ENCODE measurements around the gene CACNG7. TPM values are rescaled to one million over a fixed set of nuclear protein-coding genes. Genes with fewer than 3 reads are reported as not detected.

CACNG7 gene
- total and polyA plus RNA-seq, 4 donors = not detected

DNA sequence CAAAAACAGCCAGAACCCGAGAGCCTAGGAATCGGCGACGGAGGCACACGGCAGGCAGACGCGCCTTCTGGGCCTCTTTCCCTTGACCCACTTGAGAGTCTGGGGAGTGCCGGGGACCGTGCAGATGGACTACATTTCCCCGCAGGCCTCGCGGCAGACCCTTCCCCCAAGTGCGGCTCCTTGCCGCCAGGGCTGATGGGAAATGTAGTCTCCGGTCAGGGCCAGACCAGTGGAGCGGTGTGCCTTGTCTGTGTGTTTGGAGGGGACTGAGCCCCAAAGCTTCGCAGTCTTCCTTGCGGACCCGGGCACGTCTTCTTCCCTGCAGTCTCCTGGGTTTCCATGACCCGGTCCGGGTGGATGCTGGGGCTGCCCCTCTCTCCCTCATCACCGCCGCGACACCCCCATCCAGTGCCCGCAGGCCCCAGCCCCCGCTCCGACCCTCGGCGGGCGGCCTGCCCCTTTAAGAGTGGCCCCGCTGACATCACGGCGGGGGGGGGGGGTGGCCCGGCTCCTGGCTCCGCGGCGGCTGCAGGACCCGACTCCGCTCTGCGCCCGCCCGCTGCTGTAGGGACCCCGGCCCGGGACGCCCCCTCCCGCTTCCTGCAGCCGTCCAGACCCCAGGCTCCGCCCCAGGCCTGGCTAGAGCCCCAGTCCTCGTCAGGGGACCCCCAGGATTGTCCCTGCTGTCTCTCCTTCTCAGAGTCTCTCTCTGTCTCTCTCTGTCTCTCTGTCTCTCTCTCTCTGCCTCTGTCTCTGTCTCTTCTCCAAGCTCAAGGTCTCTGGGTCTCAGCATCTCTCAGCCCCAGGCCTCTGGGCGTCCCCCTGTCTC is 758 bp upstream of the CACNG7 start (continued):
- TF ChIP-seq CTCF (IDR thresholded peaks at IDR 0.05; ENCODE audit: low read depth, low read length, missing input control) (no peak), SP1 (IDR thresholded peaks at IDR 0.05) (no peak), GABPA (IDR thresholded peaks at IDR 0.05 in 1 of 2, conservative IDR thresholded peaks at IDR 0.05 in 1 of 2) (no peak), MAX (IDR thresholded peaks at IDR 0.05) (no peak), TAF1 (conservative IDR thresholded peaks at IDR 0.05) (no peak), RAD21 (IDR thresholded peaks at IDR 0.05) (no peak), RXRA (IDR thresholded peaks at IDR 0.05) (no peak)

GRCh38 chr19:53909471-53910169 is 542 bp downstream of the CACNG7 start:
- peaks cover 6 to 21% (median 9%) of the 10 kb centered on the region in 4 donors for H3K27me3 ChIP-seq (ENCODE audit: control insufficient read depth in 4 of 4, insufficient read depth in 4 of 4, low read length in 3 of 4)
- 3% methylated on average over 47 of the region's 47 CpGs for WGBS
- H3K36me3 ChIP-seq (ENCODE audit: control insufficient read depth in 4 of 4, insufficient read depth in 3 of 4, low read depth in 1 of 4, low read length in 3 of 4) = no peaks in the 10 kb centered on the region
- no peaks in the 10 kb centered on the region for H3K4me1 ChIP-seq (ENCODE audit: control insufficient read depth in 4 of 4, insufficient read depth in 4 of 4, low read length in 3 of 4)
- H3K9me3 ChIP-seq (ENCODE audit: control insufficient read depth in 4 of 4, low read length in 3 of 4) = no peaks in the 10 kb centered on the region
- peak overlapping the region in 1 of 3 donors; percentile 3 for H3K4me3 ChIP-seq (ENCODE audit: low read depth in 1 of 3, low read length in 3 of 3)
- H3K9ac ChIP-seq (ENCODE audit: low read depth in 1 of 2, low read length in 2 of 2) = no peak overlapping the region
- no peak for DNase-seq (ENCODE audit: low spot score)
- H3K27ac ChIP-seq (ENCODE audit: low read depth in 1 of 2, low read length in 2 of 2) = no peak overlapping the region
- no peak for TF ChIP-seq FOXA1 (IDR thresholded peaks at IDR 0.05)
- no peak for TF ChIP-seq EGR1 (IDR thresholded peaks at IDR 0.05; ENCODE audit: low read depth in 2 of 2)
- no peak for TF ChIP-seq SP1 (IDR thresholded peaks at IDR 0.05)
- TF ChIP-seq, protein P1, sequence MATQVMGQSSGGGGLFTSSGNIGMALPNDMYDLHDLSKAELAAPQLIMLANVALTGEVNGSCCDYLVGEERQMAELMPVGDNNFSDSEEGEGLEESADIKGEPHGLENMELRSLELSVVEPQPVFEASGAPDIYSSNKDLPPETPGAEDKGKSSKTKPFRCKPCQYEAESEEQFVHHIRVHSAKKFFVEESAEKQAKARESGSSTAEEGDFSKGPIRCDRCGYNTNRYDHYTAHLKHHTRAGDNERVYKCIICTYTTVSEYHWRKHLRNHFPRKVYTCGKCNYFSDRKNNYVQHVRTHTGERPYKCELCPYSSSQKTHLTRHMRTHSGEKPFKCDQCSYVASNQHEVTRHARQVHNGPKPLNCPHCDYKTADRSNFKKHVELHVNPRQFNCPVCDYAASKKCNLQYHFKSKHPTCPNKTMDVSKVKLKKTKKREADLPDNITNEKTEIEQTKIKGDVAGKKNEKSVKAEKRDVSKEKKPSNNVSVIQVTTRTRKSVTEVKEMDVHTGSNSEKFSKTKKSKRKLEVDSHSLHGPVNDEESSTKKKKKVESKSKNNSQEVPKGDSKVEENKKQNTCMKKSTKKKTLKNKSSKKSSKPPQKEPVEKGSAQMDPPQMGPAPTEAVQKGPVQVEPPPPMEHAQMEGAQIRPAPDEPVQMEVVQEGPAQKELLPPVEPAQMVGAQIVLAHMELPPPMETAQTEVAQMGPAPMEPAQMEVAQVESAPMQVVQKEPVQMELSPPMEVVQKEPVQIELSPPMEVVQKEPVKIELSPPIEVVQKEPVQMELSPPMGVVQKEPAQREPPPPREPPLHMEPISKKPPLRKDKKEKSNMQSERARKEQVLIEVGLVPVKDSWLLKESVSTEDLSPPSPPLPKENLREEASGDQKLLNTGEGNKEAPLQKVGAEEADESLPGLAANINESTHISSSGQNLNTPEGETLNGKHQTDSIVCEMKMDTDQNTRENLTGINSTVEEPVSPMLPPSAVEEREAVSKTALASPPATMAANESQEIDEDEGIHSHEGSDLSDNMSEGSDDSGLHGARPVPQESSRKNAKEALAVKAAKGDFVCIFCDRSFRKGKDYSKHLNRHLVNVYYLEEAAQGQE (IDR thresholded peaks at IDR 0.05) = no peak
- TF ChIP-seq HNF4G (IDR thresholded peaks at IDR 0.05) = no peak
- TF ChIP-seq RAD21 (IDR thresholded peaks at IDR 0.05) = no peak
- TF ChIP-seq RXRA (IDR thresholded peaks at IDR 0.05) = no peak
- TF ChIP-seq CTCF (IDR thresholded peaks at IDR 0.05; ENCODE audit: low read depth, low read length, missing input control) = no peak
- no peak for TF ChIP-seq JUND (IDR thresholded peaks at IDR 0.05)
